Astrocyte of the cerebellum (primary cell): ENCODE measurements around the gene ZSWIM1.
"Not testable (repeated sequence)": the region's sequence is repeated elsewhere in the genome, so short reads cannot be mapped to it uniquely, and the experiment has no call there.

Source experiments
- DNase-seq: peaks from one replicate; pipeline ENCODE4 v3.0.0-alpha.2; 2011; ENCODE audit warnings: low read depth
- H3K4me3 ChIP-seq: 2 replicates; pipeline ENCODE4 v1.5.1; 2011; ENCODE audit warnings: mild to moderate bottlenecking, low read depth, low read length, moderate library complexity
- CTCF ChIP-seq: IDR thresholded peaks from 2 replicates; pipeline ENCODE4 v1.5.1; 2012; ENCODE audit warnings: low read length, low read depth, moderate library complexity, mild to moderate bottlenecking; ENCODE audit errors: missing control alignments
- in situ Hi-C: cut with HindIII; loops from 2 replicates; pipeline ENCODE4 v1.10.0; 2017; ENCODE audit warnings: low sequenced_read_pairs

ZSWIM1 gene

GRCh38 chr20:45897692-45898091, 16.7 kb downstream of the ZSWIM1 start:
- in situ Hi-C loops = no loop called here
- no peak overlapping the region for H3K4me3 ChIP-seq
- no peak for TF ChIP-seq CTCF
- no peak for DNase-seq

GRCh38 chr20:45898285-45898684, 17.3 kb downstream of the ZSWIM1 start:
- H3K4me3 ChIP-seq = no peak overlapping the region
- in situ Hi-C loops = no loop called here
- DNase-seq = no peak
- no peak for TF ChIP-seq CTCF

GRCh38 chr20:45899046-45899835, 18.2 kb downstream of the ZSWIM1 start:
- in situ Hi-C loops = no loop called here

GRCh38 chr20:45901332-45901731, 20.3 kb downstream of the ZSWIM1 start:
- in situ Hi-C loops, DNase-seq: not testable (repeated sequence)

More at GRCh38 chr20:45899046-45899835, 18.2 kb downstream of the ZSWIM1 start:
- no peak overlapping the region for H3K4me3 ChIP-seq
- no peak for DNase-seq
- no peak for TF ChIP-seq CTCF

GRCh38 chr20:45902199-45902701, 21.2 kb downstream of the ZSWIM1 start:
- DNase-seq = no peak
- in situ Hi-C loops = no loop called here
- H3K4me3 ChIP-seq = no peak overlapping the region
- no peak for TF ChIP-seq CTCF

More at GRCh38 chr20:45901332-45901731, 20.3 kb downstream of the ZSWIM1 start:
- not testable (repeated sequence) for H3K4me3 ChIP-seq

GRCh38 chr20:45904583-45905504, 23.8 kb downstream of the ZSWIM1 start:
- H3K4me3 ChIP-seq = no peak overlapping the region
- TF ChIP-seq CTCF = no peak
- DNase-seq = no peak
- in situ Hi-C loops = no loop called here
